Endothelial cell of umbilical vein (primary cell): ENCODE results near the gene PDCD2. TPM values are rescaled to one million over a fixed set of nuclear protein-coding genes. Genes with fewer than 3 reads are reported as not detected.

Experiments used
- BruUV-seq: library from RNA; stranded (reverse); fragments of 400-500 nt; replicated peaks from 2 replicates; lab custom pipeline; 2021; lab: Mats Ljungman, UMichigan
- CTCF ChIA-PET: fragments of 300-600, 350-600 bp; sonication (Branson Sonifier 250); formaldehyde crosslinking; loops from one replicate; lab custom pipeline; 2021; ENCODE audit warnings: antibody characterized with exemption, inconsistent platforms; lab: Charles Lee
- POLR2A ChIA-PET: fragments of 300-600, 350-600 bp; sonication (Branson Sonifier 250); formaldehyde crosslinking; loops from one replicate; lab custom pipeline; 2021; ENCODE audit warnings: antibody characterized with exemption, inconsistent platforms; lab: Charles Lee
- DNase-seq: peaks from one replicate; pipeline ENCODE4 v3.0.0-alpha.2; 2011; ENCODE audit warnings: low read depth, low spot score
- FAIRE-seq: peaks from 2 replicates; lab custom pipeline; 2011; peaks lifted over from hg19 to GRCh38; lab: Jason Lieb, UNC
- H2AFZ ChIP-seq: 2 replicates; pipeline ENCODE4 v1.6.0; 2012; ENCODE audit warnings: low read depth, low read length, control low read depth, inconsistent platforms
- H3K27ac ChIP-seq: 2 replicates; pipeline ENCODE4 v1.5.1; 2011; ENCODE audit warnings: low read depth, mild to moderate bottlenecking, control low read depth, low read length, moderate library complexity; ENCODE audit not compliant: insufficient read depth
- H3K27me3 ChIP-seq, 2 experiments: 2 replicates each; pipeline versions ENCODE4 v1.6.0 to v1.6.1; 2011; ENCODE audit warnings: low read length in 2 of 2, mixed read lengths in 1 of 2; ENCODE audit not compliant: control insufficient read depth in 2 of 2, insufficient read depth in 2 of 2
- H3K36me3 ChIP-seq, 2 experiments: 2 replicates in 1 of 2; 3 replicates in 1 of 2; pipeline ENCODE4 v1.5.1; 2011; ENCODE audit warnings: low read length in 2 of 2, mild to moderate bottlenecking in 1 of 2, moderate library complexity in 1 of 2; ENCODE audit not compliant: control insufficient read depth in 2 of 2, insufficient read depth in 2 of 2; ENCODE audit errors: extremely low read depth in 1 of 2
- H3K4me1 ChIP-seq: 3 replicates; pipeline ENCODE4 v1.5.1; 2011; ENCODE audit warnings: mild to moderate bottlenecking, low read length; ENCODE audit not compliant: control insufficient read depth, insufficient read depth; ENCODE audit errors: extremely low read depth
- H3K4me2 ChIP-seq: 2 replicates; pipeline ENCODE4 v1.6.1; 2011; ENCODE audit warnings: low read length, control low read depth, mixed read lengths; ENCODE audit not compliant: insufficient read depth
- H3K4me3 ChIP-seq, 3 experiments: fragments of 200-600 bp in 1 of 3; sonication (generic), shearing (Covaris generic) in 1 of 3; replicated peaks in 1 of 3; 2 replicates each; pipeline ENCODE4 v1.5.1; 2011 to 2016; ENCODE audit warnings: control low read depth in 3 of 3, low read length in 3 of 3, mild to moderate bottlenecking in 2 of 3, inconsistent platforms in 1 of 3, low read depth in 1 of 3, moderate library complexity in 1 of 3; ENCODE audit not compliant: insufficient read depth in 1 of 3
- H3K79me2 ChIP-seq: 2 replicates; pipeline ENCODE4 v1.6.0; 2012; ENCODE audit warnings: low read length, inconsistent platforms; ENCODE audit not compliant: control insufficient read depth, insufficient read depth
- H3K9ac ChIP-seq: replicated peaks from 2 replicates; pipeline ENCODE3; 2011; ENCODE audit warnings: low read length, control low read depth; ENCODE audit not compliant: insufficient read depth; ENCODE audit errors: extremely low read depth
- H3K9me1 ChIP-seq: replicated peaks from 3 replicates; pipeline ENCODE4 v1.6.0; 2011; ENCODE audit warnings: mild to moderate bottlenecking, low read length; ENCODE audit not compliant: control insufficient read depth, insufficient read depth; ENCODE audit errors: extremely low read depth
- H3K9me3 ChIP-seq: replicated peaks from 2 replicates; pipeline ENCODE4 v1.5.1; 2012; ENCODE audit warnings: low read length, inconsistent platforms; ENCODE audit not compliant: control insufficient read depth, insufficient read depth
- H4K20me1 ChIP-seq: replicated peaks from 2 replicates; pipeline ENCODE3; 2011; ENCODE audit warnings: mild to moderate bottlenecking, low read length; ENCODE audit not compliant: control insufficient read depth, insufficient read depth; ENCODE audit errors: extremely low read depth
- EZH2 ChIP-seq: IDR thresholded peaks from 2 replicates; pipeline ENCODE4 v1.6.1; 2012; ENCODE audit warnings: borderline replicate concordance, low read depth, mild to moderate bottlenecking, moderate library complexity, low read length, inconsistent platforms; ENCODE audit not compliant: severe bottlenecking
- FOS ChIP-seq: IDR thresholded peaks from 2 replicates; pipeline ENCODE4 v1.6.1; 2011; ENCODE audit warnings: mild to moderate bottlenecking, low read length, moderate library complexity, borderline replicate concordance; ENCODE audit not compliant: insufficient read depth
- GATA2 ChIP-seq: IDR thresholded peaks from 2 replicates; pipeline ENCODE4 v1.7.0; 2011; ENCODE audit warnings: low read depth, mild to moderate bottlenecking, moderate library complexity, mixed read lengths, low read length; ENCODE audit not compliant: insufficient read length, insufficient read depth
- JUN ChIP-seq: IDR thresholded peaks from 2 replicates; pipeline ENCODE4 v1.6.1; 2011; ENCODE audit warnings: borderline replicate concordance, low read depth; ENCODE audit not compliant: insufficient read length, insufficient read depth
- MYC ChIP-seq: IDR thresholded peaks from one replicate; pipeline ENCODE4 v1.6.1; 2011; ENCODE audit warnings: mild to moderate bottlenecking, low read depth, low read length
- POLR2A ChIP-seq: IDR thresholded peaks from 2 replicates; pipeline ENCODE4 v1.6.1; 2012; ENCODE audit warnings: low read depth, mild to moderate bottlenecking, control low read depth, low read length
- POLR2AphosphoS5 ChIP-seq: IDR thresholded peaks from 2 replicates; pipeline ENCODE4 v1.6.1; 2012; ENCODE audit warnings: low read depth, mild to moderate bottlenecking, control low read depth, low read length, moderate library complexity; ENCODE audit not compliant: insufficient read depth
- dilution Hi-C: fragments of 300-500 bp; cut with MboI; formaldehyde crosslinking; loops from one replicate; pipeline ENCODE4 v1.15.0; 2019; ENCODE audit warnings: low sequenced_read_pairs; ENCODE audit not compliant: extremely low pct_ligation_motif_present
- intact Hi-C: fragments of 100-400 bp; cut with micrococcal nuclease; formaldehyde crosslinking; loops from one replicate; pipeline ENCODE4 v1.10.0; 2022
- polyA plus RNA-seq, 4 experiments: library from polyadenylated mRNA; depleted of rRNA in 3 of 4; stranded (reverse) in 3 of 4; unstranded in 1 of 4; fragments of >200 nt; gene quantifications; 2 replicates each; pipeline versions ENCODE4 v1.2.1 to v1.2.3, GENCODE V29; 2011 to 2012; ENCODE audit warnings: missing spikeins in 1 of 4
- total RNA-seq: library from RNA; stranded (reverse); gene quantifications from 2 replicates; pipeline ENCODE4 v1.2.3, GENCODE V29; 2021
- TF ChIP-seq, protein P1 (sequence below): IDR thresholded peaks from 2 replicates; pipeline ENCODE4 v1.6.1; 2011; ENCODE audit not compliant: insufficient read depth, insufficient read length
- TF ChIP-seq, protein P2 (sequence below), 2 donors: IDR thresholded peaks; 1 replicate in 1 of 2; 2 replicates in 1 of 2; pipeline ENCODE4 v1.5.1; 2011; ENCODE audit warnings: low read length in 2 of 2, mild to moderate bottlenecking in 2 of 2, moderate library complexity in 2 of 2, control low read depth in 1 of 2, inconsistent platforms in 1 of 2, low read depth in 1 of 2; ENCODE audit not compliant: insufficient read depth in 1 of 2; ENCODE audit errors: extremely low read depth in 1 of 2

PDCD2 gene
- total and polyA plus RNA-seq, 2 donors (not counting 3 experiments of a cell fraction or from before 2014, with no cell fraction given) = 53.9 to 67.8 TPM

- Histone ChIP-seq H3K79me2 (peaks cover 2% of the 10 kb centered on the region), H3K9me3 (no peaks in the 10 kb centered on the region), H3K9me1 (no peaks in the 10 kb centered on the region), H3K9ac (no peak overlapping the region), H3K27me3 (no peaks in the 10 kb centered on the region), H3K27ac (no peak overlapping the region), H3K36me3 (peaks cover 29 to 36% of the 10 kb centered on the region in 2 experiments), H2AFZ (no peak overlapping the region), H4K20me1 (no peaks in the 10 kb centered on the region), H3K4me1 (no peaks in the 10 kb centered on the region), H3K4me2 (no peak overlapping the region), H3K4me3 (no peak overlapping the region)
- dilution Hi-C loops = no loop called here
- TF ChIP-seq GATA2 = no peak
- no peak for TF ChIP-seq POLR2AphosphoS5
- TF ChIP-seq POLR2A = no peak
- no peak for TF ChIP-seq MYC
- TF ChIP-seq, protein P1, sequence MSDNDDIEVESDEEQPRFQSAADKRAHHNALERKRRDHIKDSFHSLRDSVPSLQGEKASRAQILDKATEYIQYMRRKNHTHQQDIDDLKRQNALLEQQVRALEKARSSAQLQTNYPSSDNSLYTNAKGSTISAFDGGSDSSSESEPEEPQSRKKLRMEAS = no peak
- no peak for TF ChIP-seq FOS
- no peak for TF ChIP-seq EZH2
- no peak for TF ChIP-seq JUN
- TF ChIP-seq, protein P2, sequence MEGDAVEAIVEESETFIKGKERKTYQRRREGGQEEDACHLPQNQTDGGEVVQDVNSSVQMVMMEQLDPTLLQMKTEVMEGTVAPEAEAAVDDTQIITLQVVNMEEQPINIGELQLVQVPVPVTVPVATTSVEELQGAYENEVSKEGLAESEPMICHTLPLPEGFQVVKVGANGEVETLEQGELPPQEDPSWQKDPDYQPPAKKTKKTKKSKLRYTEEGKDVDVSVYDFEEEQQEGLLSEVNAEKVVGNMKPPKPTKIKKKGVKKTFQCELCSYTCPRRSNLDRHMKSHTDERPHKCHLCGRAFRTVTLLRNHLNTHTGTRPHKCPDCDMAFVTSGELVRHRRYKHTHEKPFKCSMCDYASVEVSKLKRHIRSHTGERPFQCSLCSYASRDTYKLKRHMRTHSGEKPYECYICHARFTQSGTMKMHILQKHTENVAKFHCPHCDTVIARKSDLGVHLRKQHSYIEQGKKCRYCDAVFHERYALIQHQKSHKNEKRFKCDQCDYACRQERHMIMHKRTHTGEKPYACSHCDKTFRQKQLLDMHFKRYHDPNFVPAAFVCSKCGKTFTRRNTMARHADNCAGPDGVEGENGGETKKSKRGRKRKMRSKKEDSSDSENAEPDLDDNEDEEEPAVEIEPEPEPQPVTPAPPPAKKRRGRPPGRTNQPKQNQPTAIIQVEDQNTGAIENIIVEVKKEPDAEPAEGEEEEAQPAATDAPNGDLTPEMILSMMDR (IDR thresholded peaks at IDR 0.05; ENCODE audit: extremely low read depth in 1 of 2, insufficient read depth in 1 of 2, low read depth in 1 of 2, low read length in 2 of 2) = no peak
- DNase-seq = no peak
- no TSS peak for BruUV-seq
- intact Hi-C loops = no loop called here
- CTCF ChIA-PET = interaction anchor here (1.2 kb wide), 1 partner anchor 702 kb away, joined by 3 read pairs; no protein-coding TSS in a partner anchor
- FAIRE-seq = no peak
- POLR2A ChIA-PET = no interaction called here
Measured at GRCh38 chr6:170533792-170534191, 50.6 kb downstream of the PDCD2 start.
